NCI-H345 treated with DMSO at 0.1 percent for 48 hours (cell line): ENCODE data around the gene HOXC9.
"Not testable (repeated sequence)": the region's sequence is repeated elsewhere in the genome, so short reads cannot be mapped to it uniquely, and the experiment has no call there.

Experiments used
- DNase-seq: peaks from one replicate; lab custom pipeline; 2025; ENCODE audit not compliant: unreplicated experiment; lab: John Stamatoyannopoulos, UW

HOXC9 gene

GRCh38 chr12:54037360-54038283 lies 37.7 kb downstream of the HOXC9 start:
- DNase-seq, result no peak

DNA sequence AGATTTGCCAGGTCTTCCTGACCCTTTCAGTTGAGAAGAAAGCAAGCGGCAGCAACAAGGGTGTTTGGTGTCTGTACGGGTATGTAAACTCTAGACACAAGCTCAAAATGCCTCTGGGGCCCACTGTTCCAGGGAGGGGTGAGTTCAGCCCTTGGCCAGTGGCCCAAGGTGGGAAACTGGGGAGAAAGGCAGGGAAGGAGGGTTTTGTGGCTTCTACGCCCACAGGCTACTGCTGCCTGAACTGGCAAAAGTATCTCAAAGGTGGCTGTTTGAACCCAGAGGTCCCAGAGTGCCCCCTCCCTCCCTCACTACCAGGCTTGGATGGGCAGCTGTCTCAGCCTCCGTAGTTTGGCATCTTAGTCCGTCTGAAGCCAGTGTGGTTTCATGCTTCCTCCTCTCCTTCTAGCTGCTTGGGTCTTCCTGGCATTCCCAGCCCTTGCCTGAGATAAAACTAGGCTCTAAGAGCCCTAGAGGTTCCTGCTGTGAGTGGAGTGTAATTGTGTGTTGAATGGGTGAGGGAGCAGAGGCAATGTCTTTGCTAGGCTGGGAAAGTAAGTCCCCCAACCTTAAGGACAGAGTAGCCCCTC lies 38.4 kb downstream of the HOXC9 start:
- DNase-seq, result no peak

- no peak for DNase-seq
These were observed 39.0 kb downstream of the HOXC9 start for GRCh38 chr12:54038871-54039414.

GRCh38 chr12:54039417-54040147 lies 39.6 kb downstream of the HOXC9 start:
- no peak for DNase-seq

DNA sequence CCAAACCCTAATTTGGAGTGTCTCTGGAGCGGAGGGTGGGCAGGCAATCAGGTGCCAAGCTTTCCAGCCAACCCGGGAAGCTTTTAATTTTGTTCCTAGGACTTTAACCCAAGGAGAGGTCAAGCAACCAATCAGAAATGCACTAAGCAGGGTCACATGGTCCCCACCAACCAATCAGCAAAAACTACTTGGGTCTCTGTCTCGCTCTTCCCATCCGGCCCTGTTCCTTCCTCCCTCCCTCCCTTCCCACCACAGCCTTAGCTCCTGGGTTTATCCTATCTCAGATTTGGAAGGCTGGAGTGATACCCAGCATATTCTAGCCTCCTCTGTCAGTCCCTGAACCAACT lies 40.2 kb downstream of the HOXC9 start:
- DNase-seq, result no peak

GRCh38 chr12:54040648-54041047 lies 40.7 kb downstream of the HOXC9 start:
- no peak for DNase-seq

- no peak for DNase-seq
These were observed 41.2 kb downstream of the HOXC9 start for GRCh38 chr12:54041097-54041690.

GRCh38 chr12:54042033-54042432 lies 42.1 kb downstream of the HOXC9 start:
- not testable (repeated sequence) for DNase-seq

GRCh38 chr12:54042970-54043853 lies 43.3 kb downstream of the HOXC9 start:
- DNase-seq, result no peak

DNA sequence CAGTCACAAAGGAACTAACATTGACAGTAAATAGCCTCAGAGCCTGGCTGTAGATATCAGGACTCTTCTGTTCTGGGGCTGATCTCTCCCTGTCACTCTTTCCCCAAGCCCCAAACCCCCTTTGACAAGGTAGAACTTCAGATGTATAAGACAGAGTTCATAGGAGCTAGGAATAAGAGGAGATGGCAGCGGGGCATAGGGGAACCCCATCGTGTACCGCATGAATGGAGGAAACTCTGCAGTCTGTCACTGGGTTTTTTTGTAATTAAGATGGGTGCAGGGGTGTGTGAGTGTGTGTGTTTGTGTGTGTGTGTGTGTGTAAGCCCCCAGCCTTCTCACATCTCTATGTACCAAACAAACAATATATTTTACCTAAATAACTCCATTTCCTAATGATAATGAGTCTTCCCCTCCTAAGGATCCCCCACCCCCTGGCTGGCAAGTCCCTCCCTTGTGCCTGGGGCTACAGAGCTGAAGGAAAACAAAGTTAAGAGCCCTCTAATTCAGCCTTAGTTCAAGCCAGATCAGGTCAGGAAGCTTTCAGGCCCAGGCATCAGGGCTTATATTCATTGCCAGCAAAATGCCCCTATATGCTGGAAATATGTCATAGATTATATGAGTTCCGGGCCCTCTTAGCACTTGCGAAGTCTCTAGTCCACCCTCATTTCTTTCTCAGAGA lies 44.6 kb downstream of the HOXC9 start:
- no peak for DNase-seq

GRCh38 chr12:54045401-54045800 lies 45.4 kb downstream of the HOXC9 start:
- DNase-seq, result no peak

- DNase-seq, result no peak
These were observed 46.0 kb downstream of the HOXC9 start for GRCh38 chr12:54045868-54046521.

- DNase-seq, result no peak
These were observed 46.8 kb downstream of the HOXC9 start for GRCh38 chr12:54046809-54047159.

- DNase-seq, result no peak
These were observed 47.4 kb downstream of the HOXC9 start for GRCh38 chr12:54047160-54047963.

DNA sequence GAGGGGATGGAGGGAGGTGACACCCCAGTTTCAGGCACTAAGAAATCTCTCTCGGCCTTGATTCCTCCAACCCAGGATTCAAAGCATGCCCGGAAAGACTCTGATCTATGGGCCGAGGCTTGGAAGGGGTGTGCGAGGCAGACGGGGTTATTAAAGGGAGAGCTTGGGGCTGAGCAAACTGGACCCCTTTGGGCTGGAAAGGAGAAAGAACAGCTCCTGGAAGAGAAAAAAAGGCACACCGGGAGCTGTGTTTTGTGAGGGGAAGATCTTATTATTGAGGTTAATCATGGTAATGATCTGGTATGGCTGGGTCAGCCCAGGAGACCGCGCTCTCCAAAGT lies 48.0 kb downstream of the HOXC9 start:
- DNase-seq, result no peak

DNA sequence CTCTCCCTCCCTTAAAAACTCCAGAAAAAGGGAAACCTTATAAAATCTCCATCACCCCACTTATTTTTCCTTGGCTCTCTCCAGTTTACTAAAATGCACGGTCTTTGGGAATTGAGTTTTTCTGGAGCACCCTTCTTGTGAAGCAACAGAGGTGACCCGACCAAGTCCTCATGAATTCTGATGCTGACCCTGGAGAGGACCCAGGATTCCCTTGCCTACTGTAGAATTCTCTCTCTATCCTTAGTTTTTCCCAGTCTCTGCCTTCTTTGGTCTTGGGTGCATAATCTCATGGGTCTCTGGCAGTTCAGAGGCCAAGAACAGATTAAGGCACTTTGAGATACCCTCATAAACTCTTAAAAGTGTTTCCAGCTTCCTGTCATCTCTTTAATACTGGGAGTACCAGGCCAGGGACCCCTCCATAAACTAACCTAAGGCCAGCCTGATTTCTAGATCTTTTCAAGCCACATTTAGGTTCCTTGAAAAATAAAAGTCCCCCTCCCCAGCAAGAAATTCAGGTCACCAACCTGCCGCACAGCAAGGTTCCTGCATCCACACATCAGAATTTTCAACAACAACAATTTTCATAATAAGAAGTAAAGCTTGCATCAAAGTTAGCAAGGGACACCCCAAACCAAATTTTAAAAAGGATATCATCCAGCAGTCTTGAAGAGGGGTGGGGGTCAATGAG lies 48.6 kb downstream of the HOXC9 start:
- DNase-seq, result no peak

DNA sequence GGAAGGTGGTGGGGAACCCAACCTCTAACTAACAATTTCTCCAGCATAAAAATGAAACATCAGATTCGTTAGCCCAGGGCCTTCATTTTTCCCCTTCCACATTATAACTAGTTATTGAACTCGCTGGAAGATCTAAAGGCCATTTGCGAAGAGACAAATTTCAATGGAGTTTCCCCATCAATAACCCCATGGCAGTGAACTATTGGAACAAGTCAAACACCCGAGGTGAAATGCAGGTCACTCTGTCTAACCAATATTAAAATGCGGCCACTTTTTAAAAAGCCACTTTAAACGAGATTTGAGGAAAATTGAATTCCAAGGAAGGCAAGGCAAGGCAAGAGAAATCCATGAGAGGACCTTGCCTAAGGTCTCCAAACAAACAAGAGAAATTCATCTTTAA lies 49.1 kb downstream of the HOXC9 start:
- no peak for DNase-seq

DNA sequence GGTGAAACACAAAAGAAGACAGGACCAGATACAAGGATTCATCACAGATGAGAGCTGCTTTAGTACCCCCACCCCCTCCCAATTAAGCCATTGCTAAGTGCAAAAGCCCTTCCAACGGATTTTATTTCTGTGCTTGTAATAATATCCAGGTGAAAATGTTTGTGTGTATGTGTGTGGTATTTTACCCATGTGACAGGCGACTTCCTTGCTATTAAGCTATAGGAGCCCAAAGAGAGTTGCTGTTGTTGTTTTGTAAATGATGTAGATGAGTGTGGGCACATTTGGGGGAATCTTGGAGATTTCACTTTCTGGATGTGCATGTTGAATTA lies 50.5 kb downstream of the HOXC9 start:
- DNase-seq, result no peak
